NCI-H2171 treated with DMSO at 0.1 percent for 48 hours (cell line): ENCODE data around the gene SCN8A.

ENCODE experiments used
- DNase-seq: peaks from one replicate; lab custom pipeline; 2025; lab: John Stamatoyannopoulos, UW

The SCN8A gene

DNA sequence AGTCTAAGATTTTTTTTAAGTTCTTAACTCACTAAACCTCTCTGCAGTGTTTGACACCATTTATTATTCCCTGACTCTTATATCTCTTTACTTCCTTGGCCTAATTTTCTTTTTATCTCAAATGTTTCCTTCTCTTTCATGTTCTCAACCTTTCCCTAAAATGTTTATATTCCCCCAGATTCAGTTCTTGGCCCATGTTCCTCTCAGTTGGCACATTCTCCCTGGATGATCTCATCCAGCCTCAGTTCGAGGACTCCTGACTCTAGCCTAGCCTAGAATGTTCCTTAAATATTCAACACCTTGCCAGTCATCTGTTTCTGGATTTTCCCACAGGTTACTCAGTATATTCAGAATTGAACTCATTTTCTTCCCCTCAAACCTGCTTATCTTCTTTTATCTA, 81.3 kb downstream of the SCN8A start:
- no peak for DNase-seq

DNA sequence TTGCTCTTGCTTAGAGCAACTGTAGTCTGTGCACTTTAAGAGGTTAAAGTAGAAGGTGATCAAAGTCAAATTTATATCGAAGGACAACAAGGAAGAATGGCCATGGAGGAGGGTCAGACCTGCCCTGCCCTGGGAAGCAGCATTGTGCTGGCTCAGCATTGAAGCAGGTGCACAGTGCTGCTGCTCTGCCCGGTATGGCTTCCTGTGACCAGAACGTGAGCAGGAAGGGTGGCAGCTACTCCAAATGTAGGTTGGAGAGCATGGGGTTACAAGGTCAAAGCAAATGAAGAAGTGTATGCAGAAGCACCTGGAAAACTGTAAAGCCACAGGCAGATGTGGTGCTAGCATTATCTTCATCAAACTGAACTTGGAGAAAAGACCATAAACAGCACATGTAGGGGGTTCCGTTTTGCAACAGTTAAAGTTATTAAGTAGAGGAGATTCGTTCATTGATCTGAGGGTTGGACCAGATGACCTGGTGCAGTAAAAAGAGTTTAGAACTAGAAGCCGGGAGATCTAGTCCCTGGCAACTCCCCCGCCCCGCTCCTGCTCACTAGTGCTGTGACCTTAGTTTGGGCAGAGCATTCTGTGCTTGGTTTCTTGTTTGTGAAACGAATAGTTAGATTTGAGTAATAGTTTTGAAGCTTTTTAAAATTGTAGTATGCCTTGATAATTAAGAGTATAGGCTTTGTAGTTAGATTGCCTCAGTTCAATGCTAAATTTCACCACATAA, 84.2 kb downstream of the SCN8A start:
- DNase-seq: no peak

- no peak for DNase-seq
Measured at GRCh38 chr12:51676875-51677274, 85.8 kb downstream of the SCN8A start.

DNA sequence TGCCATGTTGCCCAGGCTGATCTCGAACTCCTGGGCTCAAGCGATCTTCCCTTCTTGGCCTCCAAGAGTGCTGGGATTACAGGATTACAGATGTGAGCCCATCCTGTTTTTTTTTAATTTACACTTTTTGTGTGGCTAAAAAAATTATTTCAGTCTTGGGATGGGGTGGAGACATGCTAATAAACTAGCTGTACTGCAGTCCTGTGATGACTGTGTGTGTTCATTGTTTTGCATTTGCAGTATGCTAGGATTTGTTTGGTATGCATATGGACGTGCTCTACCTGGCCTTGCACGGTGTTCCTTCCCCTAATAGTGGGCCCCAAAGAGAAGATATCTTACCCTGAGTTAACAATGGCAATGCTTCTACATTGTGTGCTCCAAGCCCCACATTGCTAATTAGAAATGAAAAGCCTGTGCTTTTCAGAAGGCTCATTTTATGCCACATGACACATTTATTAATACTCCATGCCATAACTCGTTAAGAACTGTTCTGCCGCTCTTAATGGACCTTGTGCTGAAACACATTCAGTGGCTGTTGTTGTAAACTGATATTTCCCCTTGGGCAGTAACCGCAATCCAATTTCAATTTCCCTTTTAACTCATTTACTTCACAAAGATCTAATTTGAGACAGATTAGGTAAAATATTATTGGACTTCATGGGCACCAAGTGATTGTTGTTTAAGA, 86.4 kb downstream of the SCN8A start:
- DNase-seq: no peak

DNA sequence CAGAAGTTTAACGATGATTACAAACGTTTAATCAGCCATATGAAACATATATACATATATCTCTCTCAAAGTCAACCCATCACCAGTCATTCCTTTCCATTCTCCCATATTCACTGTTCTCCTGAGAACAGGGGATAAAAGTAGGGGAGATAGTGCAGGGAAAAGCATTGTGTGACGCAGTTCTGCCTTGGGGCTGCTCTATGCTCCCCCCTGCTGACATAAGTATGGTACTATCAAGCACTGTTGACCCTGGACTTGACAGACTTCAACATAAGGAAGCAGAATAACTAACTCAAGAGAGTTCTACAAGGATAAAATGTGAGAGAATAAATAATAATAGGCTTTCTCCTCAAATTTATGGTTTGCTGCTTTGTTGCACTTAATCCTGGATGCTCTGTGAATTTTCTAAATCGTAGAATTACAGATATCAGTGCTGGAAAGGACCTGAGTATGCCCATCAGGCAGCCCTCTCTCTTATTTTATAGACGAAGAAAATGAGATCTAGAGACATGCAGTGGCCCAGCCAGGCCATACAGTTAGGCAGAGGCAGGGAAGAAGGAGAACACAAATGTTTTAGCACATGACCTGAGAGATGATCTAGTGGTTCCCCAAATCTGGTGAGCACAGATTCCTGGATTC, 87.2 kb downstream of the SCN8A start:
- DNase-seq: peak; percentile 52

GRCh38 chr12:51682981-51683380, 91.9 kb downstream of the SCN8A start:
- no peak for DNase-seq

DNA sequence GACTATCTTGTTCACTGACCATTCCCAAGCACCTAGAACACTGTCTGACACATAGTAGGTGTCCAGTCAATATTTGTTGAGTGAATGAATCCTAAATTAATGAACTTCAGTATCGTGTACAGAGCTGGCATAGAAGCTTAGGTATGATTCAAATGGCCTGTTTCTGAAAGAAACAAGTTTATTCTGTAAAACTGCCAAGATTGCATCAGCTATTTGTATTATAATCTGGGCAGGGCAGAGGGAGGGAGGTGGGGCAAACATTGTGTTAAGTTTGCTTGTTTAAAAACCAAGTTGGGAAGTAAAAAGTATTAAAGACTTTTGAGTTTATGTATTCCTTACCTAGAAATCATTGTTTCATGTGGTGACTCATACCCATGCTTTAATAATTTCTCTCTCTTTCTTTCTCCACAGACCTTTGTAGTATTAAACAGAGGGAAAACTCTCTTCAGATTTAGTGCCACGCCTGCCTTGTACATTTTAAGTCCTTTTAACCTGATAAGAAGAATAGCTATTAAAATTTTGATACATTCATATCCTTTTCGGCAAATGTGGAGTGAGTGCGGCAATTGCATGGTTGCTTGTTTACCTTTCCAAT, 92.8 kb downstream of the SCN8A start:
- DNase-seq: no peak

GRCh38 chr12:51686727-51687126, 95.7 kb downstream of the SCN8A start:
- DNase-seq: no peak

DNA sequence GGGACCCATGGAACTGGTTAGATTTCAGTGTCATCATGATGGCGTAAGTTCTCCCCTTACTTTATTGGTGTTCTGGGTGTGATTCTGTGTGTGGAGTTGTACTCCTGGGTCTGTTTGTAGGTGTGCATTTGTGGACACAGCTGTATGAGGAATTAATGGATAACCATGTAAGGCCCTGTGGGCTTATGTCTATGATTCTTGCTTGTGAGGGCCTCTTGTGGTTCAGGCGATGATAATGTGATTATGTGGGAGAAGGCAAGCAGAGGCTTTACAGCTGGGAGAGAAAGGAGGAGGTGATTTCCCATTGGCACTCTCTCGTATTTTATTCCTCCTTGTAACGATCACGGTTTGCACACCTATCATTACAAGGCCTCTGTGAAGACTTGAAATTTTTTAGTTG, 96.1 kb downstream of the SCN8A start:
- DNase-seq: no peak

GRCh38 chr12:51687614-51688013, 96.6 kb downstream of the SCN8A start:
- no peak for DNase-seq

DNA sequence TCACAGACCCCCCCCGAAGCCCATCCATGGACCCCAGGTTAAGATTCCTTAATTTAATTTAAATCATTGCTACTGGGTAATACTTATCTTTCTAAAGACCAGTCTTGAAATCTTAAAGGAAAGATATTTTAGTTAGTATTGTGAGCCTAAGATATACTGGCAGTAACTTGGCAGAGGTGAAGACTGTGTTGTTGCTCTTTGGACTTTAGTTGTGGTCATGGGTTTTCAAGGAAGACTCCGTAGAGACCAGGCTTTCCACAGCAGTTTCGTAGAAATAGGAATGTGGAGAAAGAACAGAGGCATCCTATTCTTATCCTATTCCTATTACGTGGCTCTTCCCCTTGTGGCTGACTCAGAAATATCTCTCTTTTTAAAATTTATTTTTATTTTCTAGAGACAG, 99.0 kb downstream of the SCN8A start:
- DNase-seq: no peak

- no peak for DNase-seq
Measured at GRCh38 chr12:51692016-51692415, 101.0 kb downstream of the SCN8A start.

DNA sequence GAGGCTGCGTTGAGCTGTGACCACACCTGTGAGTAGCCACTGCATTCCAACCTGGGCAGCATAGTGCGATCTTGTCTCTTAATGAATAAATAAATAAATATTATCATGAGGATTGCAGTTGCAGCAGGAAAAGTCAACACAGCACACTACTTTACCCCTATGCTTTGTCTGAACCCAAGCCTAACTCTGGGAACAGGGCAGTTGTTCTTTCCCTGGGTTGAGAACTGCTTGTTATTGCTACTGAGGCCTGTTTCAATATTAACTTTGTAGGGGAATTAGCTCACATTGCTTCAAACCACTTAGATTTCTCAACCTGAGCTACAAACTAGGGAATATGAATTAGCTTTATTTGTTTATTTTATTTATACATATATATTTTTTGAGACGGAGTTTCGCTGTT, 102.5 kb downstream of the SCN8A start:
- DNase-seq: no peak

DNA sequence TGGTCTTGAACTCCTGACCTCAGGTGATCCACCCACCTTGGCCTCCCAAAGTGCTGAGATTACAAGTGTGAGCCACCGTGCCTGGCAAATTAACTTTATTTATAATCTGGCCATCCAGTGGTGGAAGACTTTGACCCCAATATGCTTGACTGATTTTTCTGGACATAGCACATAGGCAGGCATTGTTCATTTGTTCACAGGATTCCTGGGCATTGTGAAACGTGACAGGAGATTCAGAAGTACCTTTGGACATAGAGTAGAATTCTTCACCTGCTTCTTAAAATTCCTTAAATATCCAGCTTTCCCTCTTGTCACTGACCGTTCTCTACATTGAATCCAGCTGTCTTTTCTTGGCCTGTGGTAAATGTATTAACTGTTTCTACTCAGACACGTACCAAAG, 103.1 kb downstream of the SCN8A start:
- no peak for DNase-seq

DNA sequence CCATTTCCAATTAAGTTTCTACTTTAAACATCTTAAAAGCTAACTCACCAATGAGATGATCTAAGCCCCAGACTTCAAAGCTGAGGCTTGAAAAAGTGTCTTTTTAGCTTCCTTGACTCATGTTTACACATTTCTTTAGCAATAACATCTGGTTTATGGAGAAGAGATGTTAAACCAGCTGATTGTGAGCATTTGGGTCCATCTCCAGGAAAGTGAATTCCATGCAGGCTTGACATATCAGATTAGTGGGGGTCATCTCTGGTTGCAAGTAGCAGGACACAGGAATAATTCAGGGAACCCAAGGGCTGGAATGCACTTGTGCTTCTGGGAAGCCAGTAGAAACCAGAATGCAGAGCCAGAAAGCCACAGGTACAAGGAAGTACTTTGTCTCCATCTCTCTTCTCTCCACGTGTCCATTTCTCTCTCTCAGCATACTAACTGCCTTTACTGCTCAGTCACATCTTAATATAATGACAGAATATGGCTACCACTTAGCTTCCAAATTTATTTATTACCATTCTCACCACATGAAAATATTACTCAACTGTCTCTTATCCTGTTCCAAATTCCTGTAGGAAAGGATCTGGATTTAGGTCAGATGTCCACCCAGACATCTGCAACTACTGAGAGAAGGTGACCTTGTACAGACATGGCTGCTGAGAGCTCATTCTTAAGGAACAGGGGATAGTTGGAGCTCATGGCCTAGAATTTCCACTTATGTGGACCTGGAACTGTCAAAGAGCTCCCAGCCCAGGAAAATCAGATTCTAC, 104.4 kb downstream of the SCN8A start:
- no peak for DNase-seq

DNA sequence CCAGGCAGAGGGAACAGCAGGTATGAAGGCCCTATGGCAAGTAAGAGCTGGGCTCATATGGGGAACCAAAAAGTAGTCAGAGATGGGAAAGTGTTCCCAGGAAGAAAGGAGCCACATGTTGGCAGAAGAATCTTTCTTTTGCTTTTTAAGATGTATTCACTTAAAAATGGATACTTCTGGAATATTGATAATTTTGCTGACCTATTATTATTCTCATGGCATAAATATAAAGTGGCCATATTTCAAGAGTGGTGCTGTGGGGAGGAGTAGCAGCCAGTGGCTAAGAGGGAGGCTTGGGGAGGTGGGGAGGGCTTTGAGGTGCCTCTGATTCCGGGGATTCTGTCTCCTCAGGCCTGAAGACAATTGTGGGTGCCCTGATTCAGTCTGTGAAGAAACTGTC, 108.2 kb downstream of the SCN8A start:
- DNase-seq: no peak

DNA sequence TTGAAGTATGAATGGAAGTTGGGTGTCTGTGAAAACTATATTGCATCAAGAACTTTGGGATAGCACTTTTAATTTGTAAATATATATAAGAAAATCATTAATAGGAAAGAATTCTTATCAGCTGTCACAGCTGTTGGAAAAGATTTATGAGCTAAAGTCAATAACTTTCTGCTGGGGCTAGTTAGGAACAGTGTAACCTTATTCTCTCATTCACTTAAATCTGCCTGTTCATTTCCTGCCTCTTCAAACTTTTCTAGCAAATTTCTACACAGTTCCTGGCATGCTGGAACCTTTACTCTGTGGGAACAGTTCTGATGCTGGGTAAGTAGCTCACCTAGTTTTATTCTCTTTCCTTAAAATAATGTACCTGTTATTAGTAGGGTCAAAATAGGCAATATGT, 109.9 kb downstream of the SCN8A start:
- DNase-seq: no peak

DNA sequence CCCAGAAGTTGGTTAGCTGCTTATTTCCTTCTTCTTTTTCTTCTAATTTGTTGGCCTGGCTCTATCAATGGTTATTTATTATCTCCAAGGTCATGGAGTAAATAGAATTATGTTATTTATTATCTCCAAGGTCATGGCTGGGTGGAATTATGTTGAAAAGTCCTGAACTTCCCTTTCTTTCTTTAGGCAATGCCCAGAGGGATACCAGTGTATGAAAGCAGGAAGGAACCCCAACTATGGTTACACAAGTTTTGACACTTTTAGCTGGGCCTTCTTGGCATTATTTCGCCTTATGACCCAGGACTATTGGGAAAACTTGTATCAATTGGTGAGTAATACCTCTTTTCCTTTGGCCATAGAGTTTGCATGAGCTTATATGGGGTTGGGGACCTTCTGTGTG, 111.6 kb downstream of the SCN8A start:
- DNase-seq: no peak

GRCh38 chr12:51705450-51705849, 114.4 kb downstream of the SCN8A start:
- DNase-seq: no peak

GRCh38 chr12:51706206-51706605, 115.2 kb downstream of the SCN8A start:
- no peak for DNase-seq

DNA sequence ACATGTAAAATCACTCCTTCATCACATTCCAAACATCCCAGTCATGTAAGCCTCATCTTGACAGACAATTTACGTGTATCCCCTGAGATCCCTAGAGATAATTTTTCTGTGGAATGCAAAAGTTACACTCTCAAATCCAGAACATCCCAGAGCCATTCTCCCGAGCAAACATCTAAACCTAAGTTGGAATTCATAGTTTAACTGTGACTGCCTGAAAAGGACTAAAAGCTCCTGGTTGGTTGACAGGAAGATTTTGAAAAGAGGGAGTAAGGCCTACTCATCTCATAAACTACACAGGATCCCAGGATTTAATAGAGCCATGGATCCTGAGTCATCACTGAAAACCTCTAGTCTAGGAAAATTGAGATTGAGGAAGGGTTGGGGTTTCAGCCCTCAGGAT, 123.6 kb downstream of the SCN8A start:
- DNase-seq: no peak

DNA sequence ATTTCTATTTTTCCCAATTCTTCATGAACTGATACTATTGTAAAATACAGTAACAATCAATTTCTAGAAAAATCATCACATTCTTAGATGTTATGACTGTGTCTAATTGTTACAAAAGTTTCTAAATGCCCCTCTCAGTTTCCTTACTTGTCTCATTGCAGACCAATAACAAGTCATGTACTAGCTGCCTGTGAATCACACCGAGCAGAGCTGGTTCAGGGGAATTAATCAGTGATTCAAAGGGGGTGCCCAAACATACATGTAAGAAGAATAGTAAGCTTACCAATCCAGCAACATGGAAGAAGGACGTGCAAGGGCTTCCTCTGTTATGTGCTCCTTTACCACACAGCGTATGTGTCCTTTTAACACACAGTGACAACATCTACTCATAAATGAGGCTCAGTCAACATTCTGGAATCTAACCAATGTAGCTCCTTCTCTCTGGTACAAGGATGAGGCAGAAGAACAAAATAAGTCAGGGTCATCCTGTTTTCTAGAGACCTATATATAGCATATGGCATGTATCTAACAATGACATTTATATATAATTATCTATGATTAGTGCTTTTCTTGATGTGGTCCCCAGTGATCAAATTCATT, 126.4 kb downstream of the SCN8A start:
- no peak for DNase-seq
